HEK293 (cell line): ENCODE results near the gene GAS5.
A peak's percentile ranks its signal among the peaks of the same experiment; 100 is the strongest.

Source experiments
- CTCF ChIA-PET: fragments of 350-600 bp; formaldehyde crosslinking; extraction: SDS; loops from one replicate; lab custom pipeline; 2021; ENCODE audit warnings: antibody characterized with exemption; lab: Yijun Ruan, JAX
- POLR2A ChIA-PET: fragments of 300-600 bp; formaldehyde crosslinking; extraction: SDS; loops from one replicate; lab custom pipeline; 2020; ENCODE audit warnings: antibody characterized with exemption, inconsistent platforms; lab: Yijun Ruan, JAX
- H3K27ac ChIP-seq: fragments of 200-500 bp; sonication (Bioruptor generic); 2 replicates; pipeline ENCODE4 v1.5.1; 2014; ENCODE audit warnings: low read depth, low read length, control low read depth, inconsistent platforms; ENCODE audit errors: extremely low read depth
- H3K36me3 ChIP-seq, 2 experiments: fragments of 200-500 bp in 1 of 2; sonication (Bioruptor generic) in 1 of 2; 1 replicate in 1 of 2; 2 replicates in 1 of 2; pipeline ENCODE4 v1.5.1; 2014 to 2017; ENCODE audit warnings: inconsistent platforms in 2 of 2, low read length in 2 of 2; ENCODE audit not compliant: control insufficient read depth in 2 of 2, insufficient read depth in 1 of 2
- H3K4me1 ChIP-seq: fragments of 200-500 bp; sonication (Bioruptor generic); 2 replicates; pipeline ENCODE4 v1.5.1; 2014; ENCODE audit warnings: mild to moderate bottlenecking, low read length, inconsistent platforms; ENCODE audit not compliant: control insufficient read depth, insufficient read depth
- H3K4me3 ChIP-seq: 2 replicates; pipeline ENCODE4 v1.5.1; 2011; ENCODE audit warnings: low read depth, mild to moderate bottlenecking, control low read depth, low read length, moderate library complexity
- H3K9me3 ChIP-seq: fragments of 200-500 bp; sonication (Bioruptor generic); 2 replicates; pipeline ENCODE4 v1.5.1; 2014; ENCODE audit warnings: low read depth, low read length, inconsistent platforms; ENCODE audit not compliant: control insufficient read depth, insufficient read depth
- CTCF ChIP-seq: fragments of 450-650 bp; formaldehyde crosslinking; IDR thresholded peaks from 2 replicates; pipeline ENCODE4 v1.5.1; 2016; ENCODE audit warnings: missing biosample characterization, missing genetic modification characterization
- GLI4 ChIP-seq: fragments of 450-650 bp; formaldehyde crosslinking; IDR thresholded peaks from 2 replicates; pipeline ENCODE4 v1.5.1; 2016; ENCODE audit warnings: missing biosample characterization, missing genetic modification characterization
- GLIS2 ChIP-seq: fragments of 450-650 bp; formaldehyde crosslinking; IDR thresholded peaks from 2 replicates; pipeline ENCODE4 v1.5.1; 2016; ENCODE audit warnings: missing biosample characterization, missing genetic modification characterization
- OVOL3 ChIP-seq: fragments of 450-650 bp; formaldehyde crosslinking; IDR thresholded peaks from 2 replicates; pipeline ENCODE4 v1.5.1; 2016; ENCODE audit warnings: missing biosample characterization, missing genetic modification characterization
- PRDM4 ChIP-seq: fragments of 450-650 bp; formaldehyde crosslinking; IDR thresholded peaks from 2 replicates; pipeline ENCODE4 v1.5.1; 2017; ENCODE audit warnings: missing biosample characterization, missing genetic modification characterization
- REST ChIP-seq: fragments of 450-650 bp; formaldehyde crosslinking; IDR thresholded peaks from 2 replicates; pipeline ENCODE4 v1.5.1; 2016; ENCODE audit warnings: missing biosample characterization, missing genetic modification characterization
- SP2 ChIP-seq: fragments of 450-650 bp; formaldehyde crosslinking; IDR thresholded peaks from 2 replicates; pipeline ENCODE4 v1.5.1; 2016; ENCODE audit warnings: missing biosample characterization, missing genetic modification characterization
- ZBTB10 ChIP-seq: fragments of 450-650 bp; formaldehyde crosslinking; IDR thresholded peaks from 2 replicates; pipeline ENCODE4 v1.5.1; 2016; ENCODE audit warnings: missing biosample characterization, missing genetic modification characterization
- ZBTB21 ChIP-seq: fragments of 450-650 bp; formaldehyde crosslinking; IDR thresholded peaks from 2 replicates; pipeline ENCODE4 v1.5.1; 2017; ENCODE audit warnings: missing biosample characterization, missing genetic modification characterization
- ZBTB48 ChIP-seq: fragments of 450-650 bp; formaldehyde crosslinking; IDR thresholded peaks from 2 replicates; pipeline ENCODE4 v1.5.1; 2016; ENCODE audit warnings: missing biosample characterization, missing genetic modification characterization
- ZNF155 ChIP-seq: fragments of 450-650 bp; formaldehyde crosslinking; IDR thresholded peaks from 2 replicates; pipeline ENCODE4 v1.5.1; 2016; ENCODE audit warnings: missing biosample characterization, missing genetic modification characterization
- ZNF24 ChIP-seq: fragments of 450-650 bp; formaldehyde crosslinking; IDR thresholded peaks from 2 replicates; pipeline ENCODE4 v1.5.1; 2016; ENCODE audit warnings: missing biosample characterization, missing genetic modification characterization
- ZNF280D ChIP-seq: fragments of 450-650 bp; formaldehyde crosslinking; IDR thresholded peaks from 2 replicates; pipeline ENCODE4 v1.5.1; 2016; ENCODE audit warnings: missing biosample characterization, missing genetic modification characterization
- ZNF341 ChIP-seq: fragments of 450-650 bp; formaldehyde crosslinking; IDR thresholded peaks from 2 replicates; pipeline ENCODE4; 2016; ENCODE audit warnings: low read depth, missing biosample characterization, missing genetic modification characterization
- ZNF354C ChIP-seq: fragments of 450-650 bp; formaldehyde crosslinking; IDR thresholded peaks from 2 replicates; pipeline ENCODE4 v1.5.1; 2016; ENCODE audit warnings: missing biosample characterization, missing genetic modification characterization, low read depth, borderline replicate concordance
- ZNF366 ChIP-seq: fragments of 450-650 bp; formaldehyde crosslinking; conservative IDR thresholded peaks from 2 replicates; pipeline ENCODE4 v1.5.1; 2016; ENCODE audit warnings: missing biosample characterization, missing genetic modification characterization
- ZNF510 ChIP-seq: fragments of 450-650 bp; formaldehyde crosslinking; IDR thresholded peaks from 2 replicates; pipeline ENCODE4 v1.5.1; 2018; ENCODE audit warnings: mild to moderate bottlenecking, missing genetic modification characterization, missing biosample characterization; ENCODE audit not compliant: insufficient replicate concordance
- ZNF514 ChIP-seq: fragments of 450-650 bp; formaldehyde crosslinking; IDR thresholded peaks from 2 replicates; pipeline ENCODE4 v1.5.1; 2016; ENCODE audit warnings: missing biosample characterization, missing genetic modification characterization
- ZNF544 ChIP-seq: fragments of 450-650 bp; formaldehyde crosslinking; IDR thresholded peaks from 2 replicates; pipeline ENCODE4 v1.5.0; 2017; ENCODE audit warnings: missing biosample characterization, missing genetic modification characterization
- ZNF623 ChIP-seq: fragments of 450-650 bp; formaldehyde crosslinking; IDR thresholded peaks from 2 replicates; pipeline ENCODE4 v1.5.1; 2016; ENCODE audit warnings: missing biosample characterization, missing genetic modification characterization
- ZNF791 ChIP-seq: fragments of 450-650 bp; formaldehyde crosslinking; IDR thresholded peaks from 2 replicates; pipeline ENCODE4 v1.5.1; 2016; ENCODE audit warnings: missing biosample characterization, missing genetic modification characterization
- ZSCAN5A ChIP-seq: fragments of 450-650 bp; formaldehyde crosslinking; IDR thresholded peaks from 2 replicates; pipeline ENCODE4 v1.5.1; 2016; ENCODE audit warnings: missing biosample characterization, missing genetic modification characterization

GAS5 gene

GRCh38 chr1:173823781-173824314, 43.9 kb downstream of the GAS5 start:
- Histone ChIP-seq H3K9me3 (no peaks in the 10 kb centered on the region), H3K36me3 (peaks cover 7 to 17% of the 10 kb centered on the region in 2 experiments; a peak in 2 of 3 replicates), H3K4me1 (no peaks in the 10 kb centered on the region; the same call in 1 of the 2 replicates), H3K4me3 (peak overlapping the region; percentile 91), H3K27ac (peak overlapping the region; percentile 74)
- POLR2A ChIA-PET: interaction anchor here (1.0 to 3.1 kb wide), 7 partner anchors 28 to 346 kb away, joined by 3 to 28 read pairs (median 8); partner anchors contain the start of genes GAS5, KLHL20, PRDX6 and ZBTB37
- CTCF ChIA-PET: interaction anchor here (0.6 to 3.2 kb wide), 3 partner anchors 77 to 998 kb away, joined by 3 to 26 read pairs (median 3); no protein-coding TSS in a partner anchor
- TF ChIP-seq REST (tag by site-specific recombination) (0 out of 2 replicates have a peak, but pooled peaks have one; percentile 21), ZNF280D (tag by site-specific recombination) (no peak), ZNF510 (tag by site-specific recombination) (no peak), ZBTB10 (tag by site-specific recombination) (no peak), ZNF24 (no peak), ZNF155 (tag by site-specific recombination) (no peak), PRDM4 (no peak), ZNF354C (tag by site-specific recombination) (no peak), SP2 (tag by site-specific recombination) (peak; percentile 81), ZNF623 (tag by site-specific recombination) (no peak), ZBTB48 (peak; percentile 78; the same call in 1 of the 2 replicates), ZNF366 (tag by site-specific recombination) (no peak), ZNF514 (tag by site-specific recombination) (no peak), GLI4 (0 out of 2 replicates have a peak, but pooled peaks have one; percentile 33), GLIS2 (tag by site-specific recombination) (no peak; the same call in 1 of the 2 replicates), OVOL3 (tag by site-specific recombination) (no peak), CTCF (tag by site-specific recombination) (no peak), ZNF791 (no peak), ZBTB21 (peak; percentile 27; the same call in 1 of the 2 replicates), ZNF341 (tag by site-specific recombination) (no peak), ZSCAN5A (no peak), ZNF544 (tag by site-specific recombination) (no peak)
